SHP77 (cell line): Measurements from ENCODE around the gene KRT3.
"Not testable (repeated sequence)": the region's sequence is repeated elsewhere in the genome, so short reads cannot be mapped to it uniquely, and the experiment has no call there.

Experiments used
- DNase-seq, 2 experiments: peaks; one replicate each; lab custom pipeline; 2025; lab: John Stamatoyannopoulos, UW

KRT3 gene

DNA sequence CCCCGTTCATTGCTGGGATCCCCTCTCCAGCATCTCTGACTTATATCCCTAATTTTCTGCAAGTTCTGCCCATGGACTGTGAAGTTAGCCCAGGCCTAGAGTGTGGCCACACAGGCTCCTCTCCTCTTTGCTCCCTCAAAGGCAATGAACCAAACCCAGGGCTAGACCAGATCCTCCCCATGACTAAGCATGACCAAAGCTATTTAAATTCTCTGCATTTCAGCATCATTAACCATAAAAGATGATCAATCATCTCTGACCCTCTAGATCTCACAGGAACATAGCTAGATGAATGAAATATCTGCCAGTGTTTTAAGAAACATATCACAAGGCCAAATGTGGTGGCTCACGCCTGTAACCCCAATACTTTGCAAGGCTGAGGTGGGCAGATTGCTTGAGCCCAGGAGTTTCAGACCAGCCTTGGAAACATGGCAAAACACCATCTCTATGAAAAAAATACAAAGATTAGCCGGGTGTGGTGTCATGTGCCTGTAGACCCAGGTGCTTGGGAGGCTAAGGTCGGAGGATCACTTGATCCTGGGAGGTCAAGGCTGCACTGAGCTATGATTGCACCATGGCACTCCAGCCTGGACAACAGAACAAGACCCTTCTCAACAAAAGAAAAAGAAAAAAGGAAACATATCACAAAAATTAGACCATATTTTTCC lies 2.2 kb upstream of the KRT3 start:
- DNase-seq, result no peak

DNA sequence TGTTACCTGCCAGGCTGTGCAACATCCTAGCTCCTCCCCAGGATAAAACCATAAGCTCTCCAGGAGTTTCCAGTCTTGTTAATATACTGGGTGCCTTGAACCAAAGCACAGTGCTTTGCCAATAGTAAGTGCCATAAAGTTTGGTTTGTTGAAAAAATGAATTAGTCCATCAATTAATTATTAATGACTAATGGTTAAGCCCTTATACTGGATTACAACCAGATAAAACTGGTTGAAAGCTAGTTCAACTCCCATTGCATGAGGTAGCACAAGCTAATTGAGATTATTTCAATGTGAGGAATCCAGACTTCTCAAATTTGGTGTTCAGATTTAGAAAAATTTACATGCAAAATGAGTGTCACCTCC lies 1.6 kb upstream of the KRT3 start:
- no peak for DNase-seq

GRCh38 chr12:52796839-52797528 lies 1.1 kb upstream of the KRT3 start:
- DNase-seq, result no peak

DNA sequence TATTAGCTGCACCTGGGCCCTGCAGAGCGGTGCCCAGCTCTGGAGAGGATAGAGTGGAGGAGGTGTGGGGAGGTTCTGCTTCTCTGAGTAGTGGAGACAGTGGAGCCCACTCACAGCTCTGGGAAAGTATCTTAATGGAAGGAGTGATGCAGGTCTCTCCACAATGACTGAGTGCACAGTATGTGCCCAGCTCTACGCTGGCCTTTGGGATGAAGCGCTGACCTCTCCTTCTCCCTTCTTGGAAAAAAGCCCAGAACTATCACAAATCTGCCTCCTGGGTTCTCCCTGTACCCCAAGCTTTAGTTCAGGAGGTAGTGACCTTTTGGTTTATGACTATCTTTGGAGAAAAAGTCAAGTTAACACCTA lies 495 bp upstream of the KRT3 start:
- no peak for DNase-seq

DNA sequence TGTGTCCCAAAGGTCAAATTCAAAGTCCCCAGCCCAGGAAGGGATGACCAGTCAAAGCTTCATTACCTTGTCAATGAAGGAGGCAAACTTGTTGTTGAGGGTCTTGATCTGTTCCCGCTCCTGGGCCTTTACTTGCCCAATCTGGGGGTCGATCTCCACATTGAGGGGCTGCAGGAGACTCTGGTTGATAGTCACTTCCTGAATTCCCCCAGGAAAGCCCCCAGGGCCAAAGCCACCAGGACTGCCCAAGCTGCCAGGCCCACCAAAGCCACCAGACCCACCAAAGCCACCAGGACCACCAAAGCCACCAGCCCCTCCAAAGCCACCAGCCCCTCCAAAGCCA lies 614 bp downstream of the KRT3 start:
- DNase-seq, result not testable (repeated sequence)

DNA sequence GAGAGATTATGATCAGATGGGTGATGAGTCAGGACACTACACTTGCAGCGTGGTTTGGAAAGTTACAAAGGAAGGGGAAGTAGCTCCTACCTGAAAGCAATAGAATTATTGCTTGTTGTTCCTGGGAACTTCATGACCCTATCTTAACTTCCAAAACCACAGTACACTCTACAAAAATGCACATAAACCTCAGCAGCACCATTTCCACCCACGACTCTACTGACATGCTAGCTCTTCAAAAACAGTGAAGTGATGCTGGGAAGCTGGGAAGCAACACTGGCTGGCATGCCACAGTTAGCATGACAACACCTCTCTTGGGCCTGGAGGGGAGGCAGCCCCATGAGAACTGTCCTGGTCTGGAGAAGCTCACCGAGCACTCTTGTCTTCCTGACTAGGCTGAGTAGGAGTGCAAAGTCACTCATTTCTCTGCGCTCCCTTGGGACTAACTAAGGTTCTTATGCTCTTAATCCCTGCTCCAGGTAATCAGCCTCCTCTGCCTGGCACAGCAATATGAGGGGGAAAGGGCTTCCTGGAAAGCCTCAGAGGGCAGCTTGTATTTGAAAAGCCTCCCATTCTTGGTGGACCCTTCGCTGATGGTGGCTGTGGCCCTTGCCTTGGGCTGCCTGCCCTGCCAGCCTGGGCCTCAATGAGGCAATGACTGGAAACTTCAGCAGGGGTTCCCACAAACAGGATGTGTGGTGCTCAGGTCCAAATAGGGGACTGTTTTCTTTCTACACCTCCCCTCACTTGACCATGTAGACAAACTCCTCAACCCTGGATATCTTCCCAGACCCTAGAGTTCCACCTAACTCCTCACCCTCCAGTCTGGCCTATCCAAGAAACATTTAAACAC lies 1.2 kb downstream of the KRT3 start:
- DNase-seq, result no peak

DNA sequence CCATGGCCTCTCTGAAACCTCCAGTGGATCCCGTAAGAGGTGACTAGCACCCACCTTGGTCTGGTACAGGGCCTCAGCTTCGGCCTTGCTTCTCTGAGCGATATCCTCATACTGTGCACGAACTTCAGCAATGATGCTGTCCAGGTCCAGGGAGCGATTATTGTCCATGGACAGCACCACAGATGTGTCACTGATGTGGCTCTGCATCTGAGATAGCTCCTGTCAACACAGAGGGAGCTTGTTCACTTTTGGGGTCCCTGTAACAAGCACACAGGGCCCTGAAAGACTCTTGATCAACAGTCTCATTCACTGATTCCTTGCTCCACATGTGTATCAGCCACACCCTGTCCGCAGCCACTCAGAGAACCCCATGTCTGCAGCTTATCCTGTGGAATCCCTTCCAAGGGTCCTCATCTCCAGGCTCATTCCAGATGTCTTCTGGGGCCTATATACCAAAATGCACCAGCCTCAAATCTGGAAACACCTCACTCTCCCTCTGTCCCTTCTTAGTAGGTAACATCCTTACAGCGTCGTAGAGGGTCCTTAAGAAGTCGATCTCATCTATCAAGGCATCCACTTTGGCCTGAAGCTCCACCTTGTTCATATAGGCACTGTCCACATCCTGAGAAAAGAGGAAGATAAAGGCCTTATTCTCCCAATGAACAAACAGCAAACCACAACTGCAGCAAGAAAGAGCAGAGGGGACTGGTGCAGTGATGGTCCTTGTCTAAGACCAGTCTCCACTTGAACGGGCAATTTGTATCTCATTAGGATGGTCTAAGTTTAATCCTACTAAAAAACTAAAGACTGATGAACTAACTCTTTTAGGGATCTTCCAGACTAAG lies 3.5 kb downstream of the KRT3 start:
- DNase-seq, result no peak

DNA sequence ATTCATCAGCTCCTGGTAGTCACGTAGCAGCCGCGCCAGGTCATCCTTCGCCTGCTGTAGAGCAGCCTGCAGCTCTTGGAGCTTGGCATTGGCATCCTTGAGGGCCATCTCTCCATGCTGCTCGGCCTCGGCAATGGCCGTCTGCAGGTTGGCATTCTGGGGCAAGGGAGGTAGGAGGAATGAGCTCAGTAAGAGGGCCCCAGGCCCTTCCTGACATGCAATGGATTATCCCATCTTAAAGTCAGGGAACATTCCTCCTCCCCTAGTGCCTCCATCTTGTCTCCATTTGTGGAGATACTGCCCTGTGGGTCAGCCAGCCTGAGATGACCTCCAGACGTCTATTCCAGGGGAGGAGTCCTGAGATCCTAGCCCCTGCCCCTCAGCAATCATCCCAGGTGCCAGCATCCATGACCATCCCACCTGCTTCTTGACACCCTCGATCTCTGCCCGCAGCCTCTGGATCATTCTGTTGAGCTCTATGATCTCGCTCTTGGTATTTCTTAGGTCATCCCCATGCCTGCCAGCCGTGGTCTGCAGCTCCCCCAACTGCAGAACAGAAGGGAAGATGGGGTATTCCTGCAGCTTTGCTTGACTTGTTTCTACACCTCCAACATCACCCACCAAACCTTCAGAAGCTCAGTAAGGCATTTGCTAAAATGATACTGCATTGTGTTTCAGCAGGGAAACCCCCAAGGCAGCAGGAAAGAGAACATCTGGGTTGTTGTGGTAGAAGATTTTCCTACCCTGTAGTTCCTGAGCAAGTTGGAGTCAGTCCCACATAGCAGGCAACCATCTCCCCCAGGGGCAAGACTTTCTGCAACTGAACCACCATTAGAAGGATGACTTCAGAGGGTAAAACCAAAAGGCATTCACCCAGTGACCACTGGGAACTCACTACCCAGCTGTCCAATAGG lies 4.4 kb downstream of the KRT3 start:
- no peak for DNase-seq

DNA sequence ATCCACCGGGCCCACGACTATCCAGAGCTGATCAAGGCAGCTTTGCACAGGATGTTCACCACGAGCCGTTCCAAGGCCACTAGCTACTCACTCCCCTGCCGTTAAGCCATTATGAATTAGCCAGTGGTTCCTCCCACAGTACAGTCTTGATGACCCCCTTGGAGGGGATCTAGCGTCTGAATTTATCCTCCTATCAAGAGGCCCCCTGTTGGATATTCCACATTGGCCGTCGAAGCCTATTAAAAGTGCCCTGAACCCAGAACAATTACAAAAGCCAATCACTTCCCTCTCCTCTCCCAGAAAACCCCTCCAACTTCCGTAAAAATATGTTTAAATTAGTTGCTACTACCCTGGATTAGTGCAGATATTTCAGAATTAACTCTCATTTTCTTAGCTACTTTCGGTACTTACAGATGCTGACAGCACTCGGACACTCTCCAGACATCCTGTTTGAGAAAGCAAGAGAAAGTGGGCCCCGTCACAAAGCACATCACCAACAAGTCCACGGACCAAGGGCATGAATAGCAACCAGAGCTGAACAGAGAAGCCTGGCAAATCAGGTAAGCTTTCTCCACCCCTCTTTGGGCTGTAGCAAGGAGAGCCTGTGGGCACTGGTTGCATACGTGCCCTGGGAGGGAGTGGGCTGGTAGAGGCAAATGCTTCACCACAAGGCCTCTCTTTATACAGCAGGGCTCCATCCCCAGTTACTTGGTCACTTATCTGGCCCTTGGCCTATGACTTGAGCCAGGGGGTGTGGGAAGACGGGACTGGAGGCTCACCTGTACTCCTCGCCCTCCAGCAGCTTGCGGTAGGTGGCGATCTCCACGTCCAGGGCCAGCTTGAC lies 5.3 kb downstream of the KRT3 start:
- no peak for DNase-seq

DNA sequence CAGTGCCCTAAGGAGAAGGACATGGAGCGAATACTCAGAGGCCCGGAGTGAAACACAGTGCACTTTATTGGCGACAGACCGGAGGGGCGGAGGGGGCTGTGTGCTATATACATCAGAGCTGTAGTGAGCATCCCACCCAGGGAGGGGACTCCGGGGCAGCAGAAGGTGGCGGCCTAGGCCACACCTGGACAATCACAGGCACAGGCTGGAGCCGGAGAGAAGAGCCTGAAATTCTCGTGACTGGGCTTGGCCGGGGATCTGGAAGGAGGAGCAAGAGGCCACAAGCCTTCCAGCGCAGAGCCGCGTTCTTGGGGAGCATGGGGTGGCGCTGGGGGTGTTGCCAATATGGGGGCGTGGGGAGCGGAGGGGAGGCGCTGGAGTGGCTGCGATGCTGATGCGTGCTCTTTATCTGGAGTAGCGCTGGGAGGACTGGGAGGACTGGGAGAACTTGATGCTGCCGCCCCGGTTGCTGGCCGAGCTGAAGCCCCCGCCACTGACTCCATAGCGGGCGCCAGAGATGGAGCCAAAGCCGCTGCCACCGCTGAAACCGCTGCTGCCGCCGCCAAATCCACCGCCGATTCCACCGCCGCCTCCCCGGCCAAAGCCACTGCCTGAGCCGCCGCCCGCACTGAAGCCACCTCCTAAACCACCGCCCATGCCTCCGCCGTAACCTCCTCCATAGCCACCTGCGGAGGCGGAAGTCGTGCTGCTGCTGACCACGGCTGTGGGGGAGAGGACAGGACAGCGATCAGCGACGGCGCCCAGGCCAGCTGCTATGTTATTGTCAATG lies 6.1 kb downstream of the KRT3 start:
- no peak for DNase-seq

DNA sequence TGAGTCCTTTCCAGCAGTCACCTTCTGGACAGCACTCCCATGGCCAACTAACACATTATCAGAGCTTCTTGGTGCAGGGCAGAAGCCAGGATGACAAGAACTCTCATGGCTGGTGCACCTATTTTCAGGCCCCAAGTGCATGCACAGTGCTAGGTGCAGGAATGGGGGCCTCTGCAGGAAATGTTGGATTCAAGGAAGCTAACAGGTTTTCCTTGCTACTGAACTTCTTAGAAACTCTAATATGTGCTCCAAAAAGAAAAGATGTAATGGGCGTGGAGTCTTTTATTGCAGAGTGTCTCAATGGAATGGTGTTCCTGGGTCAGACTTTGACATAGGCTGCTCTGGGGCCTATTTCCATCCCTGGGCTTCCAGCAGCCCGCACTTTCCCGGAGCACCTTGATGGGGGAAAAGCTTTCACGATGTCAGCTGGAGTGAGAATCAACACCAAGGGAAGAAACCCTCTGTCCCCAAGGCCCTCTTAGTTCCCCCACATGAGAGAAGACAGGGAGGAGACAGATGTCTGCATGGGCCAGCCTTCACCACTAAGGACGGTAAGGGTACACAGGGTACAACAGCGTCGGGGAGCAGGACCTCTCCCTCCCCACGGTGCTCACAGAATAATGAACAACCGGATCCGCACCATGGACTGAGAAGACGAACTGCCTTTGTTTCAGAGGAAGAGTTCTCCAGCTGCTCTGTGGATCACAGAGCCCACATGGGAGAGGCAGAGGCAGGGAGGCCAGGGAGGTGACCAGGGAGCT lies 6.9 kb downstream of the KRT3 start:
- no peak for DNase-seq

GRCh38 chr12:52788192-52788875 lies 7.6 kb downstream of the KRT3 start:
- no peak for DNase-seq

- no peak for DNase-seq
These were observed 8.4 kb downstream of the KRT3 start for GRCh38 chr12:52787324-52788191.

DNA sequence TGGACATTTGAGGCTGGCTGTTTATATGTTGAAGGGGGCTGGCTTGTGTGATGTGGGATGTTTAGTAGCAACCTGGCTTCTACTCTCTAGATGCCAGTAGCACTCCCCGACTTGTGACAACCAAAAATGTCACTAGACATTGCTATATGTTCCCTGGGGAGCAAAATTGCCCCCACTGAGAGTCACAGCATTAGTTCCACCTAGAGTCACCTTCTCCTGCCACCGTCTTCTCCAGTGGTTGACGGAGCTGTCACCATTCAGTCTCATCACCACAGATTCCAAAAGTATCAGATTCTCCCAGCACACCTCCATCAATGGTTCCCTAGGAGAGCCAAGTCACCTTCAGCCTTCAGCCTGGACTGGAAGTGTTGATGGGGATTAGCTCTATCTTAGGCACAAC lies 11.0 kb downstream of the KRT3 start:
- no peak for DNase-seq

GRCh38 chr12:52783563-52784316 lies 12.2 kb downstream of the KRT3 start:
- DNase-seq, result no peak

DNA sequence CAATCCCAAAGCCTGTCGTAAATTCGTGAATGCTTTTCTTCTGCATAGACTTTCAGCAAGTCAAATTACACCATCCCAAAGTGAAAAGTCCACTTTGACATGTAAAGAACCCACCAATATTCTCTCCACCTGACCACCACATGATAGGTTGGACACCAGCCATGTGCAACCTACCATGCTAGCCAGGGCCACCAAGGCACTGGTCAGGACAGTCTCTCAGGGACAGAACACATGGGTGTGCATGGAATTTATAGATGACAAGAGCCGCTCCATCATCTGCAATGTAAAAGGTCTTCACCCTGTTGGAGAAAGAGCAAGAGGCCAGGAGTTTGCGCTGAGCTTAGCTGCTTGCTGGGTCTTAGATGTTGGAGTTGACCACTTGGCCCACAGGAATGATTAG lies 13.4 kb downstream of the KRT3 start:
- DNase-seq, result no peak
